Breast epithelium (tissue), 3 donors: Measurements from ENCODE around the gene FARP1.

Experiments used
- CTCF ChIP-seq, 3 donors: fragments of 450-650 bp; IDR thresholded peaks; one replicate each; pipeline ENCODE4 v1.5.1; 2016 to 2017; ENCODE audit warnings: antibody characterized with exemption in 3 of 3, mild to moderate bottlenecking in 3 of 3, moderate library complexity in 3 of 3
- POLR2A ChIP-seq: fragments of 450-650 bp; IDR thresholded peaks from one replicate; pipeline ENCODE4 v1.6.1; 2016; ENCODE audit warnings: antibody characterized with exemption, mild to moderate bottlenecking, moderate library complexity
- POLR2AphosphoS5 ChIP-seq, 3 donors: sonication (generic); formaldehyde crosslinking; IDR thresholded peaks; one replicate each; pipeline ENCODE4 v1.6.1; 2017; ENCODE audit warnings: antibody characterized with exemption in 3 of 3

DNA sequence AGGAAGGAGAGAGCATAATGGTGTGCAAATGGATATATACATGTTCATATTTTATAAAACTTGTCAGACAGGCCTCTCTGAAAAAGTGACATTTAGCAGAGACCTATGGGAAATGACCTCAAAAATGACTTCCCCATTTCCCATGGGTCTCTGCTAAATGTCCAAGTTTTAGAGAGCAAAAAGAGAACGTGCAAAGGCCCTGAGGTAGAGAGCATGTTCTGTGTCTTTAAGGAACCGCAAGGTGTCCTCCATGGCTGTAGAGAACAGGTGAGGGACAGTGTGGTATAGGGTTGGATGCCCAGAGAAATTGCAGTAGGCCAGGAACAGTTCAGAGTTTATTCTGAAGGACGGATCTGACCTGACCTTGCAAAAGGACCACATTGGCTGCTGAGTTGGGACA lies 147.4 kb downstream of the FARP1 start:
- TF ChIP-seq CTCF (IDR thresholded peaks at IDR 0.05) (no peak), POLR2A (no peak), POLR2AphosphoS5 (IDR thresholded peaks at IDR 0.05) (no peak)
